NCI-H1417 treated with DMSO at 0.1 percent for 48 hours (cell line): Measurements from ENCODE around the gene RRP8.

Experiments used
- DNase-seq: peaks from one replicate; lab custom pipeline; 2025; lab: John Stamatoyannopoulos, UW

The RRP8 gene

DNA sequence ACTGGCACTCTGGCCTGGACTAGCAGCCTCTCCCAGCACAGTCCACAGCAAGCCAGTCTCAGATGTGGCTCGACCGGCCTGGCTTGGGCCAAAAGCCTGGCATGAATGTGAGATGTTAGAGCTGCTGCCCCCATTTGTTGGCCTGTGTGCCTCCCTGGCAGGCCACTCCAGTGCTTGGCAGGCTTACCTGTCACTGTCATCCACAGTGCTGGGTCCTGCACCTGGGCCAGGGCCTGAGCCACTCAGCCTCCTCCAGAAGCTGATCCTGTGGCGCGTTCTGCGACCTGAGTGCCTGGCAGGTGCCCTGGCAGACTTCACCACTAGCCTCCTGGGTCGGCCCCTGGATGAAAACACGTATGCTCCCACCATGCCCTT is 36.1 kb downstream of the RRP8 start:
- no peak for DNase-seq

DNA sequence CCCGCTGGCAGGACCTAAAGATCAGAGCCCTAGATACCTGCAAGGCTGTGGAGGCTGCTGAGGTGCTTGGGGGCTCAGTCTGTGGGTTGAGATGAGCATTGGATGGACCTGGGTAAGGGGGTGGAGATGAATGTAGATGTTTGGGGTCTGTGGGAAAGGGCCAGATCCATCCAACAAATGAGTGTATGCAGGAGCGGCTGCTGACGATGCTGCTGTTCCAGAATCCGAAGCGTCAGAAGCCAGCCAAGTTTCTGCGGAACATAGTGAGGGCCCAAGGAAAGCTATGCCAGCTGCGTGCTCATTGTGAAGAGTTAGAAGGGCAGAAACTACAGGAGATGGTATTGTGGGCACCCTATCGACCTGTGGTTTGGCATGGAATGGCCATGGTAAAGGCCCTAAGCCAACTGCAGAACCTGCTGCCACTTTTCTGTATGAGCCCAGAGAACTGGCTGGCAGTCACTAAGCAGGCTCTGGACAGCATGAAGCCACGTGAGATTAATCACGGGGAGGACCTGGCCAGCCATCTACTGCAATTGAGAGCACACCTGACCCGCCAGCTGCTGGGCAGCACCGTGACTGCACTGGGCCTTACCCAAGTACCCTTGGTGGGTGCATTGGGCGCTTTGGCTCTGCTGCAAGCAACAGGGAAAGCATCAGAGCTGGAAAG is 36.6 kb downstream of the RRP8 start:
- DNase-seq: no peak

DNA sequence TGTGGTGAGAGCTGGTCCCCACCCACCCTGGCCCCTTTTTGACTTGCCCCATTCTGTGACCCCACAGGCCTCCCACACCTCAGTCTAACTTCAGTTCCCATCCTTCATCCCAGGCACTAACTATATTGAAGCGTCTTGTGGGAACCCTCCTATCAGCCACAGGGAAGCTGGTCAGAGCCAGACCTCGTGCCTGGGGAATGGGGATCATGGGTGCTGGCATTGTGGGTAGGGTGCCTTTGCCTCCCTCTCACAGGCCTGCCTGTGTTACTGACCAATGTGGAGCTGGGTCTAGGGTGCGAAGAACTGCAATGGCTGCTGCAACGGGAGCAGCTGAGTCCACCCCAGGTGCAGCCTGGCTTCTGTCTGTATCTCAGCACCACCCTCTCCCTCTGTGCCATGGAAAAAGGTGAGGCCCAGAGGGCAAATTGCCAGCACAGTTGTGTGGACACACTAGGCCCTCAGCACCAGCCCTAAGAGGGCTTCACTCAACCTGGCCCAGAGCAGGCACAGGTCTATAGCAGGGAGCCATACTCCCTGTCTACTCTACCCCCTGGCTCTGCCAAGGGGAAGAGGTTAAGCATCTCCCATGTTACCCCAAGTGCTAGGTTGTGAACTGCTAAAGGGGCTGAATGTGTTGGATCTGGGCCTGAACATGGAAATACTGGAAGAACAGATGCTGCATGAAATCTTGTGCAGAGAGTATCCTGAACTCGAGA is 37.3 kb downstream of the RRP8 start:
- no peak for DNase-seq

DNA sequence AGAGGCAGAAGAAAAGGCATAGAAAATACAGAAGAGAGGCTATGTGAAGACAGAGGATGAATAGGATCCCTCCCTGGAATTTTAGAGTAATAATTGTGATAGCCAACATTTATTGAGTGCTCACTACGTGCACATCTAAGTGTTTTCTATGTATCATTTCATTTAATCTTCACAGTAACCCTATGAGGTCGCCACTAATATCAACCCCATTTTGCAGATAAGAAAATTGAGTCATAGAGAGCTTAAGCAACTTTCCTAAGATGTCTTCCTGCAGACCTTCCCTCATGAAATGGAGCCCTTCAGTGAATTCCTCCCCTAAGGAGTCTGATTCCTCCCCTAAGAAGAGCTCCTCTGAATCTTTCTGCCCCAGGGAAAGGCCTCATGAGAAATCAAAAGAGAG is 38.1 kb downstream of the RRP8 start:
- DNase-seq: no peak

DNA sequence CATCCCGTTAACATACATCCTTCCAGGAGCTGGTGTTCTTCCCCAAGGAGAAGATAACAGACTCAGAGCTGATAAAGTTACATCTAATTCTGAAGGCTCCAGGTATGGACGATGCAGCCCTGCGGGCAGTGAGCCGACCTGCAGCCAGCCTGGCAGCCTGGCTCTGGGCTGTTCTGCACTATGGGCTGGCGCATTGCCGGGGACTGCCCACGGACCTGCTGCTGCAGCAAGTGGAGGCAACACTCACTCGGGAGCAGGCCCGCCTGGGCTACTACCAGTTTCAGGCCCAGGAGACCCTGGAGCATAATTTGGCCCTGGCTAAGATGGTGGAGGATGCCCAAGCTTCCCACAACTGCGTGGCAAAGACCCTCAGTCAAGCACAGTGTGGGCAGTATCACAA is 39.7 kb downstream of the RRP8 start:
- no peak for DNase-seq

DNA sequence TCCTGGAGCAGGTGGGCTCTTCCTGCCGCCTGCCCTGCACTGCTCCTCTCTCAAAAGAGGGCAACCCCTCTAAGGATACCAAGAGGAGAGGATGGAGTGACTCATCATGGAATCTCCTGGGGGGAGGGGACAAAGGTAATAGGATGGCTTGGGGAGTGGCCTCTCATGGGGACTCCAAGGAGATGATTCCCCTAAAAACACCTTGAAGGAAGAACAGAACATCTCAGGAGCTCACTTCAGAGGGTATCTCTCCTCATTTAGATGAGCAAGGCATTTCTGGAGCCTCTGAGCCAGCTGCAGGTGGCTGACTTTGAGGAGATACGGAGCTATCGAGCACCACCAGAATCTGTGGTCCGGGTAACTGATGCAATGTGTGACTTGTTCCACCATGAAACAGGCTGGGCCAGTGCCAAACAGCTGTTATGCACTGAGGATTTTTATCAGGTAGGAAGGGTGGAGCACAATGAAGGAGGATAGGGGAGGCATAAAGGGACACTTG is 40.2 kb downstream of the RRP8 start:
- DNase-seq: no peak

DNA sequence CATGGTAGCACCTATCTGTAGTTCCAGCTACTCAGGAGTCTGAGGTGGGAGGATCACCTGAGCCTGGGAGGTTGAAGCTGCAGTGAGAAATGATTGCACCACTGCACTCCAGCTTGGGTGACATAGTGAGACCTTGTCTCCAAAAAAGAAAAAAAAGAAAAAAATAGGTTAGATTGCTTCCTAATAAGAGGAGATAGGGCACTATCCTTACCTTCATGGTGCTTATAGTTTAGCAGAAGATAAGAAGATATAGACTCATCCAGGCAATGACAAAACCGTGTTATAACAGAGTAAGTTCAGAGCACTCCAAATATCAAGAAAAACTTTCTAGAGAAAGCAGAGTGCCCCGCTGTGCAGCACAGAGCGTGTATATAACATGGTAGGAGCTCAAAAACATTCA is 42.1 kb downstream of the RRP8 start:
- no peak for DNase-seq

DNA sequence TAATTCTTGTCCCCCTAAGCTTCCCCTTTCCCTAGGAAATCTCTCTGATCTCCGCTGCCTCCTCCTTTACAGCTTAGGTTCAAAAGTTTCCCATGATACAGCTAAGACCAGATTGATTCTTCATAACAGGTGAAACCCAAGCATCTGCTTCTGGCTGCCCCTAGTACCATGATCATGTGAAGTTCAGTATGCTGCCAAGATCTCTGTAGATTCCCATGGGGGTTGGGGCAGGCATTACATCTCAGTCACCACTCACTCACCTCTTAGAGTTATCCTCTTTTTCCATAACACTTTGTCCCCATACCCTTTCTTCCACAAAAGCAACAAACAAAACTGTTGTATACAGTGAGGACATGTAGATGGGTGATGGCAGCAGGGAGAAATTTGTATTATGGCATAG is 44.0 kb downstream of the RRP8 start:
- no peak for DNase-seq

DNA sequence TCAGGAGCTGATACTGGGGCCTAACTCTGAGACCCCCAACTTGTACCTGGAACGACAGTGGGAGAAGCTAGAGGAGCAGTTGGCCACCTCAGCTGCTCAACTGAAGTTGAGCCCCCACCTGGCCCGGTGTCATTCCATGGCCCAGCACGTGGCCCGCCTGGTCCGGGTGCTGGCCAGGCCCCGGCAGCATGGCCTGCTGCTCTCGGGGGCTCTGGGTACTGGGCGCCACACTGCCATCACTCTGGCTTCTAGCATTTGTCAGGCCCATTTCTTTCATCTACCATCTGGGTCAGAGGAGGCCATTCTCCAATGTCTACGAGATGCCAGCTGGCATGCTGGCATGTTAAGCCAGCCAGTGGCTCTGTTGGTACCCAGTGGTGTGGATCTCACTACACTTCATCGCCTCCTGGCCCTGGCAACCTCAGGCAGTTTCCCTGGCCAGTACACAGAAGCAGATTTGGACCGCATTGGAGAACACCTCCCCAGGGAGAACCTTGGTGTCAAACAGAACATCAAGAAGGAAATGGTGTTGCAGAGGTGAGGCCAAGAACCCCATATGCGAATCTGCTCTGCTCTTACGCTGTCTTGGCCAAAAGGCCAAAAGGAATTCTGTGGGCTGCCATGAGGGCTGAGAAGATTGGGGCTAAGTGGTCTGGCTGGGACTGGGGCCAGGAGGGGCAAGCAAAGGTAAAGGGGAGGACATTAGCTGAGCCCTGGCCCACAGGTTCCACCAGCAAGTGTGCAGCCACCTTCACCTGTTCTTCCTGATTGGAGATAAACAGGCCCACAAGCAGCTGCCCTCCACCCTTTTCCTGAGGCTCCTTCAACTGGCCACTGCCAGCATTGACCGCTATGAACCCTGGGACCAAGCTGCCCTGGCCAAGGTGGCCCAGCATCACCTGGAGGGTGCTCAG is 45.4 kb downstream of the RRP8 start:
- no peak for DNase-seq

DNA sequence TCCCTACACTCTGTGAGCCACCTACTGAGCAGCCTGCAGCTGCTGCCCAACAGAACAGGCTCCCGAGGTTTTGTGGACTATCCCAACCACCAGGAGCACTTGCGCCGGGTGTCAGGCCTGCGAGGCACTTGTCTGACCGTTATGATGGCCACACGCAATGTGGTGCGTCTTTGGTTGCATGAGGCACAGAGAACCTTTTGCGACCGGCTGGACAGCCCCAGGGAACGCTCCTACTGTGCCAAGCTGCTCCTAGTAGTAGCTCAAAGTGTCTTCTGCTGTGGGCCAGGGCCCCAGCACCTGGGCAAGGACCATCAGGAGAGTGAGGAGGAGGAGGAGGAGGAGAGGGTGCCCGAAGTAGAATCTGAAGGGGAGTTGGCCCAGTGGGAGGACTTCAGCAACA is 46.4 kb downstream of the RRP8 start:
- no peak for DNase-seq

DNA sequence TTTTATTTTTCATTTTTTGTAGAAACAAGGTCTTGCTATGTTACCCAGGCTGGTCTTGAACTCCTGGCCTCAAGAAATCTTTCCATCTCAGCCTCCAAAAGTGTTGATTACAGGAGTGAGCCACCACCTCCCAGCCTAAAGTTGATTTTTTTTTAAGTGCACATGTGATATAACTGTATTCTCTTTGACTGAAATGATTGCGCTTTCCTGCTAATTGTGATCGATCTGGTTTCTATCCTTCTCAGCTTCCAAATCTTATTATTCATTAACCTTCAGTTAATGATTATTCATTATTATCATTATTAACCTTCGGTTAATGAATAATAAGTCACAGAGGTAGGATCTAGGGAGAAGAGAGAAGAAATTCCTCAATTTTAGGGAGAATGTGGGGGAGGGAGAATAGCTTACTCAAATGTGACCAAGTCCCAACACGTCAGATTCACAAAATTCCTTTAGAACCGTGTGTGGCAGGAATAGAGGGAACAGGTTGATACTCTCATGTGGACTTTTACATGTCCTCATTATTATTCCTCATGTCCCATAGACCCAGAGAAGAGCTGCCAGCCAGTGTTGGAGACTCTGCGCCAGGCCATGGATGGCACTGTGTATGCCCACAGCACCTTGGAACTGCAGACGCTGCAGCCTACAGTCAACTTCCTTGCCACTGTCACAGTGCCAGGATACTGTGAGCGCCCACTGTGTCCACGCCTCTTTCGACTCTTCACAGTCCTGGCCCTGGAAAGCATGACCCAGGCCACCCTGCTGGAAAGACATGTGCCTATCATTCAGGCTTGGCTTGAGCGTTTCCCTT is 47.1 kb downstream of the RRP8 start:
- DNase-seq: no peak

DNA sequence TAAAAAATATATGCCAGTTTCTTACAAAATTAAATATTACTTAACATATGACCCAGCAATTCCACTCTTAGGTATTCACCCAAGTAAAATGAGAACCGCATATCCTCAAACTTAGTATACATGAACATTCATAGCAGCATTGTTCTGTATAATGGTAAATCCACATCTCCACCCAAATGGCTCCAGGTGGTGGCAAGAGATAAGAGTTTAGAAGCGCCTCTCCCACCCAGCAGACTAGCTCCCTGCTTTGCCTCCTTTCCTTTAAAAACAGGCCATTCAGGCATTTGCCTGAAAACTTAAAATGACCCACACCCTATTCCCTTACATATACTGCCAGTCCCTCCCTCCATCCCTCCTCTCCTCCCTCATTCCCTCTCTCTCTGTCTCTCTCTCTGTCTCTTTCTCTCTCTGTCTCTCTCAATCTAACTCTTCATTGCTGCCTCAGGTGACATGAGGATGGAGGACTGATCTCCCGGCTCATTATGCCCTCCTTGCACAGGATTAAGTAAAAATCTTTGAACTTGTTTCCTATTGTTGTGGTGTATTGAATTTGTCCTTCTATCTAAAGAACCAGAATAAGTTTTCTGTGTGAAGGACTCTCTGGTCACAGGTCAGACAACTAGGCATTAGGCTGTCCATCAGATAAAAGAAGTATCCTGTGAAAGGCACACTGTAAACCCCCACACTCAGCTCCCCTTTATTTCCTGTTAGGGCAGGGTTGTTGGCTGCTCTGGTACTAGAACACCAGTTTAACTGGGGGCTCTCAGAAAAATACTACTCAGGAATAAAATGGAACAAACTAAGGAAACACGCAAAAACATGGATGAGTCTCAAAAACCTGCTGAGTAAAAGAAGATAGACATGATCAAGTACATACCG is 48.3 kb downstream of the RRP8 start:
- DNase-seq: no peak

DNA sequence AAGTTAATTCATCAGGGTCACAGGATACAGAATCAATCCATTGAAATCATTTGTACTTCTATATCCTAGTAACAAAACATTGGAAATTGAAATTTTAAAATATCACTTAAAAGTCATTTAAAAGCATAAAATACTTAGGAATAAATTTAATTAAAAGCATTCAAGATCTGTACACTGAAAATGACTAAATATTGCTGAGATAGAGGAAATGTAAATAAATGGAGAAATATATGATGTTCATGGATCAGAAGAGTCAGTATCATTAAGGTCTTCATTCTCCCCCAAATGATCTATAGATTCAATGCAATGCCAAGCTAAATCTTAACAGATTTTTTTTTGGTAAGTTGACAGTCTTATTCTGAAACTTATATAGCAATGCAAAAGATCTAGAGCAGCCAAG is 49.8 kb downstream of the RRP8 start:
- DNase-seq: no peak

DNA sequence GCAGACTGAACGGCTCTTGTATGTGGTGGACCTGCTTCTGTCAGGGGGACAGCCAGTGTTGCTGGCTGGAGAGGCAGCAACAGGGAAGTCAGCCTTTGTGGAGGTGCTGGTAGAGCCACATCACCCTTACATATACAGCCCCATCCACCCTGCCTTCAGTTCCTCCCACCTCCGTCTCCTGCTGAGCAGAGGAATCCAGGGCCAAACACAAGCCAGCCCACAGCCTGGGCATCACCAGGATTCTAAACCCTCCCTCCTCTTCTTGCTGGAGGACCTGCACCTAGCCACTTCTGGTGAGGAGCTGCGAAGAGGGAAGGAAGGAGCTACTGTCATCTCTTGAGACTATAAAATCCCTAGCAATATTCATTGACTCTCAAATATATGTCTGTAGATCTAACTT is 54.8 kb downstream of the RRP8 start:
- DNase-seq: no peak

DNA sequence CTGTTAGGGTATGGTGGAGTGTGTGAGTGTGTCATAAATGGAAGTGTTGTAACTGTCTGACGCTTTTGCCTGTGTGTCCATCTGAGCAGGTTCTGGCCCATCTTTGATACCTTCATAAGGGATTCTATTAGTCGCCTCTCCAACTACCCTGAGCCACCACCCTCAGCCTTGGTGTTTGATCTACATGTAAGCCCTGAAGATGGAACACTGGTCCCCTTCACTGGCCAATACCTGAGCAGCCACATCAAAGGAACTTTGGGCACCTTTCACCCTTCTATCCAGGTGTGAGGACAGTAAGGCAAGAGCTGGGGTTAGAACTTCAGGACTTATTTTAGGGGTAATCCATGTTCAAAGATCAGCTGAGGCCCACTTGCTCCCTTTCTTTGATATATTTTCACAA is 55.3 kb downstream of the RRP8 start:
- DNase-seq: no peak

DNA sequence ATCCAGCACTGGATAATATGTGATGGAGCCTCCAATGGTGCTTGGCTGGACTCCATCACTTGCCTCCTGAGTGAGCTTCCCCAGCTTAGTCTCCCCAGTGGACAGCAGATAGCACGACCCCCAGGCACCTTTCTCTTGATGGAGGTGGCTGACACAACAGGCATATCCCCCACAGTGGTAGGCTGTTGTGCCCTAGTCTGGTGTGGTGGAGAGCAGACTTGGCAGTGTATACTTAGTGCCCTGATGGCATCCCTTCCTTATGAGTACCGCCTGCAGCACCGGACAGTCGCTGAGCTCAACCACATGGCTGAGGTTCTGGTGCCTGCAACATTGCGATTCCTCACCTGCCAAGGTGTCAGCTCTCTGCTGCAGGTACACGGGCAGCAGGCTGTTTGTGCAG is 56.2 kb downstream of the RRP8 start:
- DNase-seq: no peak

DNA sequence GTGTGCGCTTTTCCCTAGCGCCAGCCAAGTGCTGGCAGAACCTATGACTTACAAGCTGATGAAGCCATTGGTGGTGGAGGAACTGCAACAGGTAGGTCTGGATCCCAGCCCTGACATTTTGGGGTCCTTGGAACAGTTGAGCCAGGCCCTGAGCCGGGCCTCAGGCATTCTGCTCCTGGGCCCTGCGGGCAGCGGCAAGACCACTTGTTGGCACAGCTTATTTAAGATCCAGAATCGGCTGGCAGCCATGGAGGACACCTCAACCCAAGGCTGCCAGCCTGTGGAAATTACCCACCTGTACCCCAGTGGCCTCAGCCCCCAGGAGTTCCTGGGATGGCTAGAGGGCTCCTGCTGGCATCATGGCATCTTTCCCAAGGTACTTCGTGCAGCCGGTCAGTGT is 56.7 kb downstream of the RRP8 start:
- no peak for DNase-seq

DNA sequence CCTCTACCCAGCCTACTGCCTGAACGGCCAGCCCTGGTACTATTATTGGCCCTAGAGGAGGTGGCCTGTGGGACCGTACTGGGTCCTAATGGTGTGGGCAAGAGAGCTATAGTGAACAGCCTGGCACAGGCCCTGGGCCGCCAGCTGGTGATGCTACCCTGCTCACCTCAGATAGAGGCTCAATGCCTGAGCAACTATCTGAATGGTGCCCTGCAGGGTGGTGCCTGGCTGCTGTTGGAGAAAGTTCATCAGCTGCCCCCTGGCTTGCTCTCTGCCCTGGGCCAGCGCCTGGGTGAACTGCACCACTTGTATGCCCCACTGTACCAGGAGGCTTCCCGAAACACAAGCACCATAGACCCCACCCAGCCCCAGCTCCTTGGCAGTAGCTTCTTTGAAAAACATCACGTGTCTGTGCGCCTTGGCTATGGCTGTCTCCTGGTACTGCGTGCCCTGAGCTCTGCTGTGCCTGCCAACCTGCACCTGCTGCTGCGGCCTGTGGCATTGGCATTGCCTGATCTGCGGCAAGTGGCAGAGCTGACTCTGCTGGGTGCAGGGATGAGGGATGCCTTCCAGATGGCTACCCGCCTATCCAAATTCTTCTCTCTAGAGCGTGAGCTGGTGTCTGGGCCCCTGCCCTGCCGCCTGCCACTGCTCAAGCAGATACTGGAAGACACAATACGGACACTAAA is 57.4 kb downstream of the RRP8 start:
- DNase-seq: no peak
